Progenitor cell of endocrine pancreas (in vitro differentiated cells): ENCODE measurements around the gene HIRA. TPM values are rescaled to one million over a fixed set of nuclear protein-coding genes. Genes with fewer than 3 reads are reported as not detected.

Experiments used
- DNase-seq: peaks from one replicate; pipeline ENCODE4 v3.0.0; 2021; ENCODE audit warnings: low spot score; ENCODE audit not compliant: unreplicated experiment
- H3K27ac Mint-ChIP-seq: 2 replicates; pipeline ENCODE4 v1.8.0; 2021; ENCODE audit warnings: mild to moderate bottlenecking, moderate library complexity, mixed read lengths
- H3K27me3 Mint-ChIP-seq: 2 replicates; pipeline ENCODE4 v1.8.0; 2021; ENCODE audit warnings: mixed read lengths
- H3K36me3 Mint-ChIP-seq: 2 replicates; pipeline ENCODE4 v1.8.0; 2022; ENCODE audit warnings: mixed read lengths; ENCODE audit not compliant: insufficient read depth
- H3K4me1 Mint-ChIP-seq: 2 replicates; pipeline ENCODE4 v1.8.0; 2021; ENCODE audit warnings: low read depth, mixed read lengths
- H3K4me3 Mint-ChIP-seq: 2 replicates; pipeline ENCODE4 v1.8.0; 2021; ENCODE audit warnings: low read depth, mild to moderate bottlenecking, moderate library complexity, mixed read lengths
- H3K9me3 Mint-ChIP-seq: 2 replicates; pipeline ENCODE4 v1.8.0; 2021; ENCODE audit warnings: low read depth, mixed read lengths
- CTCF ChIP-seq: fragments of 200-600 bp; sonication (generic); IDR thresholded peaks from one replicate; pipeline ENCODE4 v1.5.0; 2021; ENCODE audit warnings: antibody characterized with exemption, mild to moderate bottlenecking; ENCODE audit not compliant: unreplicated experiment
- total RNA-seq: library from RNA; stranded (reverse); gene quantifications from 2 replicates; pipeline ENCODE4 v1.2.1, GENCODE V29; 2021

HIRA gene
- total RNA-seq, 1 donor from 2014 or later, result 45.3 TPM

DNA sequence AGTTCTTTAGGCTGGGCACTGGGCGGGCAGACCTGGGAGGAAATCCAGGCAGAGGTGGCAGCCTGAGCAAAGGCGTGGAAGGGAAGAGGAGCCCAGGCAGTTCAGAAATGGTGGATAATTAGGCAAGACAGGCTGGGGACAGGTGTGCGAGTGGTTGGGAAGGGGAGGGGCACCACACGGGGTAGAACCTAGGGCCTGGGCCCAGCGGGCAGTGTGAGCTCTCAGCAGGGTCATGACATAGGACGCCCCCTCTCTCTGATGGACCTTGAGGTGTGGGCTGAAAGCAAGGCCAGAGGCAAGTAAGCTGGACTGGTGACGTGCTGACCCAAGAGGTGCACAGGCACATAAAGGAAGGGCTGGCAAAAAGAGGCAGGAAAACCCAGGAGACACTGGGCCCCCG is 40.7 kb upstream of the HIRA start:
- Mint-ChIP-seq H3K4me1 (peaks cover under 1% of the 10 kb centered on the region), H3K27ac (no peak overlapping the region), H3K27me3 (no peaks in the 10 kb centered on the region), H3K4me3 (no peak overlapping the region), H3K9me3 (no peaks in the 10 kb centered on the region), H3K36me3 (peaks cover 9% of the 10 kb centered on the region)
- no peak for DNase-seq
- TF ChIP-seq CTCF, result no peak

GRCh38 chr22:19471572-19471971 is 40.0 kb upstream of the HIRA start:
- DNase-seq, result no peak
- Mint-ChIP-seq H3K27ac (no peak overlapping the region), H3K36me3 (peaks cover 9% of the 10 kb centered on the region), H3K4me3 (no peak overlapping the region), H3K9me3 (no peaks in the 10 kb centered on the region), H3K4me1 (no peaks in the 10 kb centered on the region), H3K27me3 (no peaks in the 10 kb centered on the region)
- no peak for TF ChIP-seq CTCF

GRCh38 chr22:19470010-19470409 is 38.5 kb upstream of the HIRA start:
- Mint-ChIP-seq H3K4me3 (no peak overlapping the region), H3K27me3 (no peaks in the 10 kb centered on the region), H3K27ac (no peak overlapping the region), H3K4me1 (no peaks in the 10 kb centered on the region), H3K36me3 (peaks cover 14% of the 10 kb centered on the region), H3K9me3 (no peaks in the 10 kb centered on the region)
- DNase-seq, result no peak
- TF ChIP-seq CTCF, result no peak

- no peak for TF ChIP-seq CTCF
- DNase-seq, result no peak
- Mint-ChIP-seq H3K9me3 (no peaks in the 10 kb centered on the region), H3K4me3 (no peak overlapping the region), H3K4me1 (no peaks in the 10 kb centered on the region), H3K27ac (no peak overlapping the region), H3K36me3 (peaks cover 14% of the 10 kb centered on the region), H3K27me3 (no peaks in the 10 kb centered on the region)
Measured at GRCh38 chr22:19469421-19469820, 37.9 kb upstream of the HIRA start.

DNA sequence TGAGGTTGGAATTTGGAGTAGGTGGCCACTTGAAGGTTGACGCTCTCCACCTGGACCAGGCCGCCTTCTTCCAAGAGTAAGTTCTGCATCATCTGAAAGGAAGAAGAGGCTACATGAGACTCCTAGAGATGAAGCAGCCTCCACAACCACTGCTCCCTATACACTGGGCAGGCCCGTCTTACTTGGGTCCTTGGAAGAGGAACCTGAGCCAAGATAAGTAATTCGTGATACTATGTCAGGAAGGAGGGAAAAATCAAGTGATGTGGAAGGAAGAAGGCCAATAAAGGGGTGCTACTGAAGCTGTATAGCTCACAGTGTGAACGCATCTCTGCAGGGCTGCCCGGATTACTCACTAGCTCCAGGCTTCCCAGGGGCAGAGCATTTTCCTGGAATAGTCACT is 36.4 kb upstream of the HIRA start:
- DNase-seq, result no peak
- no peak overlapping the region for H3K27ac Mint-ChIP-seq
- H3K4me3 Mint-ChIP-seq, result no peak overlapping the region
- TF ChIP-seq CTCF, result no peak
- H3K9me3 Mint-ChIP-seq, result no peaks in the 10 kb centered on the region
- H3K4me1 Mint-ChIP-seq, result no peaks in the 10 kb centered on the region
- no peaks in the 10 kb centered on the region for H3K27me3 Mint-ChIP-seq
- peaks cover 11% of the 10 kb centered on the region for H3K36me3 Mint-ChIP-seq
